Panc1 (cell line): ENCODE measurements around the gene PRRT1. TPM values are rescaled to one million over a fixed set of nuclear protein-coding genes. Genes with fewer than 3 reads are reported as not detected.
A peak's percentile ranks its signal among the peaks of the same experiment; 100 is the strongest.

Source experiments
- ATAC-seq: fragments of 200-7000 bp; cut with Tn5 transposase; 2 replicates; pipeline ENCODE4 v1.9.1; 2020; ENCODE audit warnings: mild to moderate bottlenecking, moderate library complexity
- BruUV-seq: library from RNA; stranded (reverse); fragments of 400-500 nt; replicated peaks from 2 replicates; lab custom pipeline; 2021; lab: Mats Ljungman, UMichigan
- CTCF ChIA-PET: fragments of 300-600 bp; sonication (Branson Sonifier 250); formaldehyde crosslinking; loops from one replicate; lab custom pipeline; 2022; ENCODE audit warnings: antibody characterized with exemption; lab: Charles Lee
- POLR2A ChIA-PET: fragments of 300-600 bp; sonication (Branson Sonifier 250); formaldehyde crosslinking; loops from one replicate; lab custom pipeline; 2022; ENCODE audit warnings: antibody characterized with exemption; lab: Charles Lee
- DNase-seq: peaks from one replicate; pipeline ENCODE4 v3.0.0-alpha.2; 2010; ENCODE audit warnings: low read depth, low spot score
- H3K27ac ChIP-seq: 2 replicates; pipeline ENCODE4 v1.5.1; 2011; ENCODE audit warnings: mild to moderate bottlenecking, low read length, inconsistent platforms
- H3K27me3 ChIP-seq: fragments of 200-500 bp; sonication (Bioruptor generic); 2 replicates; pipeline ENCODE4 v1.6.0; 2014; ENCODE audit warnings: low read length, inconsistent platforms; ENCODE audit not compliant: control insufficient read depth, insufficient read depth
- H3K36me3 ChIP-seq: fragments of 200-500 bp; sonication (Bioruptor generic); 2 replicates; pipeline ENCODE4 v1.5.1; 2014; ENCODE audit warnings: inconsistent platforms, mild to moderate bottlenecking, low read length, moderate library complexity; ENCODE audit not compliant: control insufficient read depth, insufficient read depth
- H3K4me1 ChIP-seq: 2 replicates; pipeline ENCODE4 v1.5.1; 2011; ENCODE audit warnings: inconsistent platforms, mild to moderate bottlenecking, low read length, moderate library complexity; ENCODE audit not compliant: control insufficient read depth, insufficient read depth
- H3K4me3 ChIP-seq, 2 experiments: 2 replicates each; pipeline ENCODE4 v1.5.1; 2011 to 2012; ENCODE audit warnings: low read depth in 2 of 2, low read length in 2 of 2, mild to moderate bottlenecking in 2 of 2, inconsistent platforms in 1 of 2, moderate library complexity in 1 of 2
- H3K9me3 ChIP-seq: fragments of 200-500 bp; sonication (Bioruptor generic); 2 replicates; pipeline ENCODE4 v1.5.1; 2014; ENCODE audit warnings: low read depth, mild to moderate bottlenecking, inconsistent platforms, low read length, moderate library complexity; ENCODE audit not compliant: control insufficient read depth, insufficient read depth
- CTCF ChIP-seq: fragments of 450-650 bp; IDR thresholded peaks from 2 replicates; pipeline ENCODE4 v1.5.1; 2017; ENCODE audit warnings: mild to moderate bottlenecking
- POLR2AphosphoS5 ChIP-seq: IDR thresholded peaks from 2 replicates; pipeline ENCODE4 v1.6.1; 2012; ENCODE audit warnings: mild to moderate bottlenecking, low read depth, low read length, moderate library complexity
- SIN3A ChIP-seq: IDR thresholded peaks from 2 replicates; pipeline ENCODE4 v1.6.1; 2012; ENCODE audit warnings: low read depth, mild to moderate bottlenecking, low read length, moderate library complexity, borderline replicate concordance; ENCODE audit not compliant: insufficient read depth
- TCF7L2 ChIP-seq: IDR thresholded peaks from 2 replicates; pipeline ENCODE4 v1.6.1; 2011; ENCODE audit warnings: mild to moderate bottlenecking, low read depth, low read length, inconsistent platforms
- in situ Hi-C: cut with HindIII; loops from 2 replicates; pipeline ENCODE4 v1.10.0; 2016; ENCODE audit warnings: low sequenced_read_pairs, low pct_unique_long_range_greater_than_20kb
- intact Hi-C: fragments of 100-400 bp; cut with micrococcal nuclease; formaldehyde crosslinking; loops from one replicate; pipeline ENCODE4 v1.10.0; 2022; ENCODE audit not compliant: unreplicated experiment
- total RNA-seq: library from RNA; stranded (reverse); gene quantifications from one replicate; pipeline ENCODE4 v1.2.1, GENCODE V29; 2021; ENCODE audit not compliant: unreplicated experiment
- TF ChIP-seq, protein P1 (sequence below), 2 experiments: IDR thresholded peaks; 2 replicates each; pipeline ENCODE4 v1.6.1; 2011 to 2012; ENCODE audit warnings: low read depth in 2 of 2, control low read depth in 1 of 2, low read length in 1 of 2, mild to moderate bottlenecking in 1 of 2, moderate library complexity in 1 of 2; ENCODE audit not compliant: insufficient read depth in 1 of 2

The PRRT1 gene
- total RNA-seq, 1 experiment from 2014 or later = 1.3 TPM

DNA sequence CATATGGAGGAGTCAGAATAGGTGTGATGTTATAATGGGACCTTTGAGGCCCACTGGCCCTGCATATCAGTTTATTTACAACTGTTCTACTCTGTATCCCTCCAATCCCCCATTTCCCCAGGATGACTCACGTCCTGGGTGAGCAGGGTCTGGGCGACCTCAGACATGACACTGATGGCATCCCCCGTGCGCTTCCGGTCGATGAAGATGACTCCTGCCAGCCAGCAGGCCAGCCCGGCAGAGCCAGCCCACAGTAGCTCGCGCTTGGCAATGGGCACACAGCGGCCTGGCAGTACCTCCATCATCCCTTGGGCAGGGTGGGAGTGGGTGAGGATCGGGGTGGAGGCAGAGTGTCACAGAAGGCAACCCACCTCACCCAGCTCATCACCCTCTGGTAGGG, 18.6 kb upstream of the PRRT1 start:
- ChIA-PET CTCF (no interaction called here), POLR2A (no interaction called here)
- Histone ChIP-seq H3K27ac (no peak overlapping the region), H3K36me3 (0 out of 2 replicates have a peak, but pooled peaks cover 4% of the 10 kb centered on the region), H3K27me3 (no peaks in the 10 kb centered on the region), H3K9me3 (no peaks in the 10 kb centered on the region), H3K4me1 (peaks cover 18% of the 10 kb centered on the region), H3K4me3 (no peak overlapping the region)
- DNase-seq (no peak), ATAC-seq (no peak)
- no TSS peak for BruUV-seq
- TF ChIP-seq POLR2AphosphoS5 = no peak
- TF ChIP-seq SIN3A = no peak
- no peak for TF ChIP-seq TCF7L2
- no peak for TF ChIP-seq CTCF
- TF ChIP-seq, protein P1, sequence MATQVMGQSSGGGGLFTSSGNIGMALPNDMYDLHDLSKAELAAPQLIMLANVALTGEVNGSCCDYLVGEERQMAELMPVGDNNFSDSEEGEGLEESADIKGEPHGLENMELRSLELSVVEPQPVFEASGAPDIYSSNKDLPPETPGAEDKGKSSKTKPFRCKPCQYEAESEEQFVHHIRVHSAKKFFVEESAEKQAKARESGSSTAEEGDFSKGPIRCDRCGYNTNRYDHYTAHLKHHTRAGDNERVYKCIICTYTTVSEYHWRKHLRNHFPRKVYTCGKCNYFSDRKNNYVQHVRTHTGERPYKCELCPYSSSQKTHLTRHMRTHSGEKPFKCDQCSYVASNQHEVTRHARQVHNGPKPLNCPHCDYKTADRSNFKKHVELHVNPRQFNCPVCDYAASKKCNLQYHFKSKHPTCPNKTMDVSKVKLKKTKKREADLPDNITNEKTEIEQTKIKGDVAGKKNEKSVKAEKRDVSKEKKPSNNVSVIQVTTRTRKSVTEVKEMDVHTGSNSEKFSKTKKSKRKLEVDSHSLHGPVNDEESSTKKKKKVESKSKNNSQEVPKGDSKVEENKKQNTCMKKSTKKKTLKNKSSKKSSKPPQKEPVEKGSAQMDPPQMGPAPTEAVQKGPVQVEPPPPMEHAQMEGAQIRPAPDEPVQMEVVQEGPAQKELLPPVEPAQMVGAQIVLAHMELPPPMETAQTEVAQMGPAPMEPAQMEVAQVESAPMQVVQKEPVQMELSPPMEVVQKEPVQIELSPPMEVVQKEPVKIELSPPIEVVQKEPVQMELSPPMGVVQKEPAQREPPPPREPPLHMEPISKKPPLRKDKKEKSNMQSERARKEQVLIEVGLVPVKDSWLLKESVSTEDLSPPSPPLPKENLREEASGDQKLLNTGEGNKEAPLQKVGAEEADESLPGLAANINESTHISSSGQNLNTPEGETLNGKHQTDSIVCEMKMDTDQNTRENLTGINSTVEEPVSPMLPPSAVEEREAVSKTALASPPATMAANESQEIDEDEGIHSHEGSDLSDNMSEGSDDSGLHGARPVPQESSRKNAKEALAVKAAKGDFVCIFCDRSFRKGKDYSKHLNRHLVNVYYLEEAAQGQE (IDR thresholded peaks at IDR 0.05; ENCODE audit: insufficient read depth in 1 of 2, low read depth in 2 of 2, low read length in 1 of 2) = no peak
- intact Hi-C loops (no loop called here), in situ Hi-C loops (no loop called here)

- Histone ChIP-seq H3K4me1 (peaks cover 7% of the 10 kb centered on the region; the same call in 1 of the 2 replicates), H3K4me3 (no peak overlapping the region)
- in situ Hi-C loops = no loop called here
Observed at GRCh38 chr6:32168807-32169591, 17.3 kb upstream of the PRRT1 start.

More at GRCh38 chr6:32168807-32169591, 17.3 kb upstream of the PRRT1 start:
- Histone ChIP-seq H3K27ac (no peak overlapping the region), H3K9me3 (no peaks in the 10 kb centered on the region), H3K27me3 (no peaks in the 10 kb centered on the region), H3K36me3 (0 out of 2 replicates have a peak, but pooled peaks cover 2% of the 10 kb centered on the region)
- no TSS peak for BruUV-seq
- DNase-seq = no peak
- TF ChIP-seq, protein P1 (IDR thresholded peaks at IDR 0.05; ENCODE audit: insufficient read depth in 1 of 2, low read depth in 2 of 2, low read length in 1 of 2) = no peak
- TF ChIP-seq TCF7L2 = no peak
- TF ChIP-seq SIN3A = no peak
- TF ChIP-seq POLR2AphosphoS5 = no peak
- no peak; the same call in 1 of the 2 replicates for TF ChIP-seq CTCF
- CTCF ChIA-PET = no interaction called here
- POLR2A ChIA-PET = no interaction called here
- intact Hi-C loops = no loop called here
- peak; percentile 57; the same call in 1 of the 2 replicates for ATAC-seq
